Measurements from ENCODE around the gene SYNGR2. TPM values are rescaled to one million over a fixed set of nuclear protein-coding genes. Genes with fewer than 3 reads are reported as not detected.

The SYNGR2 gene
- total and polyA plus RNA-seq, 2 donors (not counting 1 experiment from before 2014, with no cell fraction given), result 15.5 to 23.8 TPM

DNA sequence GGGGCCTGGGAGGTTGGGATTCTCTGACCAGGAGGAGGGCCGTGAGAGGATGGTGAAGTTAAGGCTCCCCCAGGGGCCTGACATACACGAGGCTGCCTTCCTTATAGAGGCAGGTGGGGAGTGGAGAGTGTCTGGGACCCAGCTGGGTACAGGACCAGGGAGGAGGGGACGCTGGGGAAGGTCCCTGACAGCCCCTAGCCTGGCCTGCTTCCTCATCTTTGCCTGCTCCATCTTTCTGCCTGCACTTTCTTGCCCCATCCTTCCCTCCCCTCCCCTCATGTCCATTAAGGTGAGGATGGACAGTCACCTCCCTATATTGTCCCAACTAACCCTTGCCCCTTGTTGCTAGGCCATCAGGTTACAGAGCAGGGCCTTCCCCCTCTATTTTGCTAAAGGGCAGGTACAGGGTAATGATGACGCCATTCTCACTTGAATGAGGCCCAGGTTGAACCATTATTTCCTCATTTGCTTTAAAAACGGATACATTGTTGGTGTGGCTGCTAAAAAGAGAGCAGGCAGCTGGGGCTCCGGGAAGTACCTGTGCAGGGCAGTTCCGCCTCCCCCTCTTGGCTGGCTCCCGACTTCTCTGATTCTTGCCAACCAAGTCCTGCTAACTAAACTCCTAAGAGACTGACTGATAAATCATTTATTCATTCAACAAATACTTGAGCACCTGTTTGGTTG lies 20.9 kb upstream of the SYNGR2 start:
- Histone ChIP-seq H3K27me3 (ENCODE audit: control insufficient read depth, insufficient read depth, low read length) (no peaks in the 10 kb centered on the region), H2AFZ (ENCODE audit: low read length) (no peak overlapping the region), H3K4me1 (ENCODE audit: control insufficient read depth, extremely low read depth, insufficient read depth, low read length) (peaks cover 19% of the 10 kb centered on the region), H3K79me2 (ENCODE audit: control insufficient read depth, insufficient read depth, low read length) (no peaks in the 10 kb centered on the region), H3K9me3 (ENCODE audit: control insufficient read depth, insufficient read depth, low read depth, low read length) (no peaks in the 10 kb centered on the region), H3K4me2 (ENCODE audit: extremely low read depth, insufficient read depth, low read length) (no peak overlapping the region), H3K4me3 (replicated peaks in 1 of 4; ENCODE audit: control extremely low read depth in 1 of 4, insufficient read depth in 1 of 4, low read depth in 3 of 4, low read length in 4 of 4) (no peak overlapping the region), H3K27ac (ENCODE audit: insufficient read depth, low read length) (no peak overlapping the region), H3K9ac (ENCODE audit: insufficient read depth, low read length) (no peak overlapping the region), H3K36me3 (ENCODE audit: control insufficient read depth, insufficient read depth, low read length) (no peaks in the 10 kb centered on the region), H4K20me1 (ENCODE audit: control insufficient read depth, extremely low read depth, insufficient read depth, low read length) (no peaks in the 10 kb centered on the region)
- no peak for DNase-seq (ENCODE audit: low read depth in 2 of 2)
- TF ChIP-seq EZH2 (IDR thresholded peaks at IDR 0.05; ENCODE audit: low read length, missing control alignments), result no peak
- TF ChIP-seq, protein P1, sequence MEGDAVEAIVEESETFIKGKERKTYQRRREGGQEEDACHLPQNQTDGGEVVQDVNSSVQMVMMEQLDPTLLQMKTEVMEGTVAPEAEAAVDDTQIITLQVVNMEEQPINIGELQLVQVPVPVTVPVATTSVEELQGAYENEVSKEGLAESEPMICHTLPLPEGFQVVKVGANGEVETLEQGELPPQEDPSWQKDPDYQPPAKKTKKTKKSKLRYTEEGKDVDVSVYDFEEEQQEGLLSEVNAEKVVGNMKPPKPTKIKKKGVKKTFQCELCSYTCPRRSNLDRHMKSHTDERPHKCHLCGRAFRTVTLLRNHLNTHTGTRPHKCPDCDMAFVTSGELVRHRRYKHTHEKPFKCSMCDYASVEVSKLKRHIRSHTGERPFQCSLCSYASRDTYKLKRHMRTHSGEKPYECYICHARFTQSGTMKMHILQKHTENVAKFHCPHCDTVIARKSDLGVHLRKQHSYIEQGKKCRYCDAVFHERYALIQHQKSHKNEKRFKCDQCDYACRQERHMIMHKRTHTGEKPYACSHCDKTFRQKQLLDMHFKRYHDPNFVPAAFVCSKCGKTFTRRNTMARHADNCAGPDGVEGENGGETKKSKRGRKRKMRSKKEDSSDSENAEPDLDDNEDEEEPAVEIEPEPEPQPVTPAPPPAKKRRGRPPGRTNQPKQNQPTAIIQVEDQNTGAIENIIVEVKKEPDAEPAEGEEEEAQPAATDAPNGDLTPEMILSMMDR (conservative IDR thresholded peaks at IDR 0.05 in 1 of 2, IDR thresholded peaks at IDR 0.05 in 1 of 2; ENCODE audit: low read depth in 1 of 2, low read length in 2 of 2), result no peak

DNA sequence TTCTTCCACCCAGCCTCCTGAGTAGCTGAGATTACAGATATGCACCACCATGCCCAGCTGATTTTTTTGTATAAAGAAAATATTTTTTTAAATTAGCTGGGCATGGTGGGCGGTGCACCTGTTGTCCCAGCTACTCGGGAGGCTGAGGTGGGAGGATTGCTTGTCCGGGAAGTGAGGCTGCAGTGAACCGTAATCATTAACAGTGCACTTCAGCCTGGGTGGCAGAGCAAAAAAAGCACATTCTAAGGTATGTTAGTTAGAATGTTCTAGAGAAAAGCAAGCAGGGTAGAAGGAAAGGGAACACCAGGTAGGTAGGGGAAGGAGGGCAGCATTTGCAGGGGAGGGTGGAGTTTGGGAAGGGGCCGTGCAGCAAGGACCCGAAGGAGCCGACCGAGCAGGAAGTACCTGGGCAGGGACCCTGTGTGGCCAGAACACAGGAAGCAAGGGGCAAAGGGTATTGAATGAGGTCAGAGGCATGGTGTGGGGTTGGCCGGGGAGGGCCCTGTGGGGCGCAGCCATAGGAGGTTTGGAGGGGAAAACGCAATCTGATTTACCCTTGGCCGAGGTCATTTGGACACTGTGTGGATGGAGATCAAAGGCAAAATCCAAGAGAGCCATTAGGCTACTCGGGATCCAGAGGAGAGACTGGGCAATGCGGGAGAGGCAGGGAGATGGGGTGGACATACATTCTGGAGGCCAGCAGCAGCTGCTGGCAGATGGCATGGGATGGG lies 19.9 kb upstream of the SYNGR2 start:
- no peaks in the 10 kb centered on the region for H3K36me3 ChIP-seq (ENCODE audit: control insufficient read depth, insufficient read depth, low read length)
- no peak overlapping the region for H3K27ac ChIP-seq (ENCODE audit: insufficient read depth, low read length)
- TF ChIP-seq, protein P1 (conservative IDR thresholded peaks at IDR 0.05 in 1 of 2, IDR thresholded peaks at IDR 0.05 in 1 of 2; ENCODE audit: low read depth in 1 of 2, low read length in 2 of 2), result no peak
- no peak for TF ChIP-seq EZH2 (IDR thresholded peaks at IDR 0.05; ENCODE audit: low read length, missing control alignments)
- no peaks in the 10 kb centered on the region for H3K9me3 ChIP-seq (ENCODE audit: control insufficient read depth, insufficient read depth, low read depth, low read length)
- no peak overlapping the region for H3K9ac ChIP-seq (ENCODE audit: insufficient read depth, low read length)
- no peaks in the 10 kb centered on the region for H3K79me2 ChIP-seq (ENCODE audit: control insufficient read depth, insufficient read depth, low read length)
- H3K27me3 ChIP-seq (ENCODE audit: control insufficient read depth, insufficient read depth, low read length), result no peaks in the 10 kb centered on the region
- DNase-seq (ENCODE audit: low read depth in 2 of 2), result no peak
- H3K4me2 ChIP-seq (ENCODE audit: extremely low read depth, insufficient read depth, low read length), result no peak overlapping the region
- H3K4me3 ChIP-seq (replicated peaks in 1 of 4; ENCODE audit: control extremely low read depth in 1 of 4, insufficient read depth in 1 of 4, low read depth in 3 of 4, low read length in 4 of 4), result no peak overlapping the region
- H2AFZ ChIP-seq (ENCODE audit: low read length), result no peak overlapping the region
- no peaks in the 10 kb centered on the region for H4K20me1 ChIP-seq (ENCODE audit: control insufficient read depth, extremely low read depth, insufficient read depth, low read length)
- H3K4me1 ChIP-seq (ENCODE audit: control insufficient read depth, extremely low read depth, insufficient read depth, low read length), result peaks cover 19% of the 10 kb centered on the region

DNA sequence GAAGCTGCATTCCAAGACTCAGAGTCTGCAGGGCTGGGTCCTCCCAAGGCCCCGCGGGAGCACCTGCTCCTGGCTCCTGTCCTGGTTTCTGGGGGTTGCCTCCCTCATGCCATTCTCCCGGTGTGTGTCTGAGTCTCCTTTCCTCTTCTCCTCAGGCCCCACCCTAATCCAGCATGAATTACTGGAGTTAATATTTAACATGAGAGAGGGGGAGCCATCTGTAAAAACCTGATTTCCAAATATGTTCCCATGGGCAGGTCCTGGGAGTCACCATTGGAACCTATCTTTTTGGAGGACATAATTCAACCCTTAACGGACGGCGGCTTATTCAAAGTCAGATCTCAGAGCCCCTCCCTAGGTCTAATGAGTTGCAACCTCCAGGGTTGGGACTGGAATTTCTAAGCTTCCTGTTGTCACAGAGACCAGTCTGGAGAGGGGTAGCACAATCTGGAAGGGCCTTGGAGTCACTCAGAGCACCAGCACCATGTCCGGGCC lies 16.8 kb upstream of the SYNGR2 start:
- no peak overlapping the region for H2AFZ ChIP-seq (ENCODE audit: low read length)
- TF ChIP-seq EZH2 (IDR thresholded peaks at IDR 0.05; ENCODE audit: low read length, missing control alignments), result no peak
- TF ChIP-seq, protein P1 (conservative IDR thresholded peaks at IDR 0.05 in 1 of 2, IDR thresholded peaks at IDR 0.05 in 1 of 2; ENCODE audit: low read depth in 1 of 2, low read length in 2 of 2), result no peak
- H3K4me1 ChIP-seq (ENCODE audit: control insufficient read depth, extremely low read depth, insufficient read depth, low read length), result no peaks in the 10 kb centered on the region

More for the DNA sequence above, 16.8 kb upstream of the SYNGR2 start:
- no peaks in the 10 kb centered on the region for H3K9me3 ChIP-seq (ENCODE audit: control insufficient read depth, insufficient read depth, low read depth, low read length)
- DNase-seq (ENCODE audit: low read depth in 2 of 2), result no peak
- H3K27ac ChIP-seq (ENCODE audit: insufficient read depth, low read length), result no peak overlapping the region
- no peaks in the 10 kb centered on the region for H3K36me3 ChIP-seq (ENCODE audit: control insufficient read depth, insufficient read depth, low read length)
- no peak overlapping the region for H3K9ac ChIP-seq (ENCODE audit: insufficient read depth, low read length)
- no peak overlapping the region for H3K4me3 ChIP-seq (replicated peaks in 1 of 4; ENCODE audit: control extremely low read depth in 1 of 4, insufficient read depth in 1 of 4, low read depth in 3 of 4, low read length in 4 of 4)
- H3K27me3 ChIP-seq (ENCODE audit: control insufficient read depth, insufficient read depth, low read length), result no peaks in the 10 kb centered on the region
- no peak overlapping the region for H3K4me2 ChIP-seq (ENCODE audit: extremely low read depth, insufficient read depth, low read length)
- no peaks in the 10 kb centered on the region for H3K79me2 ChIP-seq (ENCODE audit: control insufficient read depth, insufficient read depth, low read length)
- no peaks in the 10 kb centered on the region for H4K20me1 ChIP-seq (ENCODE audit: control insufficient read depth, extremely low read depth, insufficient read depth, low read length)
